Stimulated activated CD4-positive, alpha-beta T cell treated with anti-CD3 and anti-CD28 coated beads, Interleukin-4, amount 100 ng/mL, for 24 hours (primary cell): Measurements from ENCODE around the gene TMA7.

ENCODE experiments used
- DNase-seq: peaks from one replicate; pipeline ENCODE4 v3.0.0-alpha.2; 2020

TMA7 gene

GRCh38 chr3:48423883-48424695 is 16.0 kb upstream of the TMA7 start:
- no peak for DNase-seq

GRCh38 chr3:48425281-48425812 is 14.7 kb upstream of the TMA7 start:
- DNase-seq: no peak

GRCh38 chr3:48426401-48426909 is 13.6 kb upstream of the TMA7 start:
- no peak for DNase-seq

GRCh38 chr3:48426944-48427629 is 13.0 kb upstream of the TMA7 start:
- DNase-seq: no peak

GRCh38 chr3:48427630-48427962 is 12.5 kb upstream of the TMA7 start:
- no peak for DNase-seq

- DNase-seq: no peak
Measured at GRCh38 chr3:48428088-48428571, 11.9 kb upstream of the TMA7 start.

- no peak for DNase-seq
Measured at GRCh38 chr3:48428572-48429316, 11.3 kb upstream of the TMA7 start.

- peak; percentile 60 for DNase-seq
Measured at GRCh38 chr3:48429317-48429959, 10.6 kb upstream of the TMA7 start.

GRCh38 chr3:48429960-48430707 is 9.9 kb upstream of the TMA7 start, which contains the start of gene PLXNB1:
Gene PLXNB1, minus strand, starts transcription at chr3:48430086. Its CDS starts 5,475 bp downstream, at chr3:48424611.
- no peak for DNase-seq

- no peak for DNase-seq
Measured at GRCh38 chr3:48430708-48431101, 9.4 kb upstream of the TMA7 start.

- DNase-seq: no peak
Measured at GRCh38 chr3:48431224-48432029, 8.6 kb upstream of the TMA7 start.

GRCh38 chr3:48432411-48433371 is 7.4 kb upstream of the TMA7 start:
- no peak for DNase-seq

GRCh38 chr3:48433472-48434118 is 6.5 kb upstream of the TMA7 start:
- DNase-seq: no peak

GRCh38 chr3:48434591-48435222 is 5.3 kb upstream of the TMA7 start:
- no peak for DNase-seq

GRCh38 chr3:48435223-48435595 is 4.8 kb upstream of the TMA7 start:
- DNase-seq: no peak

GRCh38 chr3:48435774-48436476 is 4.1 kb upstream of the TMA7 start:
- peak; percentile 89 for DNase-seq

GRCh38 chr3:48436477-48436787 is 3.6 kb upstream of the TMA7 start:
- no peak for DNase-seq

- DNase-seq: no peak
Measured at GRCh38 chr3:48436855-48437254, 3.2 kb upstream of the TMA7 start.
